Tibial nerve (tissue), 3 donors: Measurements from ENCODE around the gene USP24.

Source experiments
- POLR2A ChIP-seq, 2 donors: fragments of 450-650 bp; IDR thresholded peaks; one replicate each; pipeline ENCODE4 v1.6.1; 2017; ENCODE audit warnings: antibody characterized with exemption in 2 of 2, mild to moderate bottlenecking in 2 of 2, moderate library complexity in 2 of 2
- TF ChIP-seq, protein P1 (sequence below), 5 experiments: fragments of 200-600 bp in 3 of 5; fragments of 450-650 bp in 2 of 5; sonication (generic) in 3 of 5; IDR thresholded peaks; one replicate each; pipeline ENCODE4 v1.5.1; 2016 to 2019; ENCODE audit warnings: antibody characterized with exemption in 5 of 5, mild to moderate bottlenecking in 3 of 5, moderate library complexity in 2 of 5

DNA sequence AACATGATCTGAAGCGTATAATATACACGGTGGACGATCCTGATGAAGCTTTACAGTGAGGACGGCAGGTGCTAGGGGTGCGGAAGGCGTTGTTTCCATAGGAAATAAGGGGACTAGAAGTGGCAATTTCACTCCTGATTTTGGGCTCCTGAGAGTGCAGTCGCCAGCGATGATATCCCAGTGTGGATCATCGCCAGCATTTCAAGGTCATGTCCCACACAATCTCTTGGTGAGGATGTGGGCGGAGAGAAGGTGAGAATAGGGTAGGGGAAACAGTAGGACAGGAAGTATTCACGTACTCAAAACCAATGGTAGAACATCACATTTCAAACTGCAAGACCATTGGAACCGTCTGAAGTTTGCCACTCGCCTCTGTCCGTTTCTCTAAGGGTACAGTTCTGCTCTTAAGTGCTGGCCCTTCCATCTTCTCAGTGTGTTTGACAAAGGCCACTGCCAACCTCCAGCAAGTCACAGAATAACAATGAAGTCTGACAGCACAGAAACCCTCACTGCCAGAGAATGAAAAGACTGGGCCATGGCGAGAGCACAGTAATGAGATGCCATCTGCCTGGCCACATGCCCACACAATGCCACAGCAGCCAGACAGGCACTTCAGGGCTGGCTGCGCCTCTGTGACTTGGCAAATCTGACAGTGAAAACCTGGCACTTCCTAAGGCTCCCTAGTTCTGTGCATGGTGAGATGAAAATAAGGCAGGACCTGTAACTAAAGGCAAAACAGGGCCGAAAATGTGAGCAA is 148.0 kb downstream of the USP24 start:
- TF ChIP-seq, protein P1, sequence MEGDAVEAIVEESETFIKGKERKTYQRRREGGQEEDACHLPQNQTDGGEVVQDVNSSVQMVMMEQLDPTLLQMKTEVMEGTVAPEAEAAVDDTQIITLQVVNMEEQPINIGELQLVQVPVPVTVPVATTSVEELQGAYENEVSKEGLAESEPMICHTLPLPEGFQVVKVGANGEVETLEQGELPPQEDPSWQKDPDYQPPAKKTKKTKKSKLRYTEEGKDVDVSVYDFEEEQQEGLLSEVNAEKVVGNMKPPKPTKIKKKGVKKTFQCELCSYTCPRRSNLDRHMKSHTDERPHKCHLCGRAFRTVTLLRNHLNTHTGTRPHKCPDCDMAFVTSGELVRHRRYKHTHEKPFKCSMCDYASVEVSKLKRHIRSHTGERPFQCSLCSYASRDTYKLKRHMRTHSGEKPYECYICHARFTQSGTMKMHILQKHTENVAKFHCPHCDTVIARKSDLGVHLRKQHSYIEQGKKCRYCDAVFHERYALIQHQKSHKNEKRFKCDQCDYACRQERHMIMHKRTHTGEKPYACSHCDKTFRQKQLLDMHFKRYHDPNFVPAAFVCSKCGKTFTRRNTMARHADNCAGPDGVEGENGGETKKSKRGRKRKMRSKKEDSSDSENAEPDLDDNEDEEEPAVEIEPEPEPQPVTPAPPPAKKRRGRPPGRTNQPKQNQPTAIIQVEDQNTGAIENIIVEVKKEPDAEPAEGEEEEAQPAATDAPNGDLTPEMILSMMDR (IDR thresholded peaks at IDR 0.05) = no peak
- no peak for TF ChIP-seq POLR2A (IDR thresholded peaks at IDR 0.05)
